CD8-positive, alpha-beta memory T cell (primary cell): ENCODE data around the gene HSPH1. TPM values are rescaled to one million over a fixed set of nuclear protein-coding genes. Genes with fewer than 3 reads are reported as not detected.

Experiments used
- CTCF ChIA-PET: fragments of 350-600 bp; sonication (Branson Sonifier 250); formaldehyde crosslinking; loops from one replicate; lab custom pipeline; 2021; ENCODE audit warnings: antibody characterized with exemption; lab: Charles Lee
- POLR2A ChIA-PET: fragments of 350-600 bp; sonication (Branson Sonifier 250); formaldehyde crosslinking; loops from one replicate; lab custom pipeline; 2021; ENCODE audit warnings: antibody characterized with exemption; lab: Charles Lee
- DNase-seq, 5 donors: peaks; one replicate each; pipeline versions ENCODE4 v3.0.0 to v3.0.0-alpha.2; 2020 to 2022; ENCODE audit warnings: mixed read lengths in 1 of 5
- H3K27ac ChIP-seq: one replicate; pipeline ENCODE4 v1.7.0; 2013; ENCODE audit warnings: low read depth, mild to moderate bottlenecking, low read length, moderate library complexity
- H3K27me3 ChIP-seq: 2 replicates; pipeline ENCODE4 v1.7.0; 2013; ENCODE audit warnings: low read length, mild to moderate bottlenecking; ENCODE audit not compliant: insufficient read depth, poor library complexity, severe bottlenecking
- H3K36me3 ChIP-seq: 2 replicates; pipeline ENCODE4 v1.7.0; 2013; ENCODE audit warnings: mild to moderate bottlenecking, low read length, moderate library complexity; ENCODE audit not compliant: insufficient read depth
- H3K4me1 ChIP-seq: 2 replicates; pipeline ENCODE4 v1.7.0; 2013; ENCODE audit warnings: mild to moderate bottlenecking, low read length, moderate library complexity; ENCODE audit not compliant: insufficient read depth
- H3K4me3 ChIP-seq: 2 replicates; pipeline ENCODE4 v1.7.0; 2013; ENCODE audit warnings: mild to moderate bottlenecking, low read length
- H3K9me3 ChIP-seq: 2 replicates; pipeline ENCODE4 v1.7.0; 2013; ENCODE audit warnings: mild to moderate bottlenecking, low read length
- H3K27ac Mint-ChIP-seq, 8 donors: one replicate each; pipeline ENCODE4 v1.8.0; 2020 to 2021; ENCODE audit warnings: mixed read lengths in 8 of 8, mild to moderate bottlenecking in 6 of 8, inconsistent platforms in 3 of 8, moderate library complexity in 3 of 8
- H3K27me3 Mint-ChIP-seq, 2 donors: one replicate each; pipeline ENCODE4 v1.8.0; 2020 to 2021; ENCODE audit warnings: mixed read lengths in 2 of 2, mild to moderate bottlenecking in 1 of 2, moderate library complexity in 1 of 2
- H3K36me3 Mint-ChIP-seq, 3 donors: one replicate each; pipeline ENCODE4 v1.8.0; 2020 to 2021; ENCODE audit warnings: mixed read lengths in 3 of 3, inconsistent platforms in 1 of 3, mild to moderate bottlenecking in 1 of 3
- H3K4me1 Mint-ChIP-seq, 3 donors: one replicate each; pipeline ENCODE4 v1.8.0; 2020 to 2021; ENCODE audit warnings: mixed read lengths in 3 of 3, inconsistent platforms in 1 of 3, mild to moderate bottlenecking in 1 of 3
- H3K4me3 Mint-ChIP-seq, 7 donors: one replicate each; pipeline ENCODE4 v1.8.0; 2020 to 2021; ENCODE audit warnings: mixed read lengths in 7 of 7, mild to moderate bottlenecking in 6 of 7, moderate library complexity in 4 of 7, inconsistent platforms in 2 of 7
- H3K9me3 Mint-ChIP-seq, 5 donors: one replicate each; pipeline ENCODE4 v1.8.0; 2020 to 2022; ENCODE audit warnings: mixed read lengths in 5 of 5, mild to moderate bottlenecking in 3 of 5, moderate library complexity in 2 of 5, inconsistent platforms in 1 of 5
- polyA plus RNA-seq: library from polyadenylated mRNA; unstranded; fragments of 300-500 nt; fragmentation: Illumina TruSeq; gene quantifications from one replicate; pipeline ENCODE4 v1.2.3, GENCODE V29; 2021
- total RNA-seq, 2 experiments: library from RNA; stranded (reverse); gene quantifications; one replicate each; pipeline ENCODE4 v1.2.3, GENCODE V29; 2021

The HSPH1 gene
- total and polyA plus RNA-seq, 3 experiments from 2014 or later, result 50.5 to 329 (median 316) TPM

GRCh38 chr13:31175847-31176532 is 14.3 kb upstream of the HSPH1 start:
- H3K4me3 ChIP-seq, result no peak overlapping the region
- Mint-ChIP-seq H3K4me1 (peaks cover 0 to 5% (median 4%) of the 10 kb centered on the region in 3 donors), H3K27ac (peak overlapping the region in 1 of 8 donors; percentile 17), H3K9me3 (peaks cover 0 to 3% (median 0%) of the 10 kb centered on the region in 5 donors), H3K4me3 (no peak overlapping the region), H3K27me3 (peaks cover 3 to 28% of the 10 kb centered on the region in 2 donors), H3K36me3 (peaks cover 0 to 6% (median 4%) of the 10 kb centered on the region in 3 donors)
- POLR2A ChIA-PET, result no interaction called here
- CTCF ChIA-PET, result interaction anchor here (1.6 kb wide), 1 partner anchor 14 kb away, joined by 4 read pairs; no protein-coding TSS in a partner anchor
- peaks cover 4% of the 10 kb centered on the region for H3K27me3 ChIP-seq
- no peaks in the 10 kb centered on the region for H3K4me1 ChIP-seq
- DNase-seq, result no peak
- H3K9me3 ChIP-seq, result no peaks in the 10 kb centered on the region
- H3K36me3 ChIP-seq, result no peaks in the 10 kb centered on the region
- no peak overlapping the region for H3K27ac ChIP-seq

GRCh38 chr13:31174018-31174417 is 12.3 kb upstream of the HSPH1 start:
- Mint-ChIP-seq H3K4me3 (no peak overlapping the region), H3K9me3 (peaks cover 0 to 3% (median 0%) of the 10 kb centered on the region in 5 donors), H3K36me3 (peaks cover 0 to 6% (median 4%) of the 10 kb centered on the region in 3 donors), H3K27me3 (peaks cover 5 to 28% of the 10 kb centered on the region in 2 donors), H3K4me1 (peaks cover 0 to 5% (median 4%) of the 10 kb centered on the region in 3 donors), H3K27ac (no peak overlapping the region)
- Histone ChIP-seq H3K4me1 (no peaks in the 10 kb centered on the region), H3K36me3 (no peaks in the 10 kb centered on the region), H3K27ac (no peak overlapping the region), H3K4me3 (no peak overlapping the region), H3K27me3 (peaks cover 4% of the 10 kb centered on the region), H3K9me3 (no peaks in the 10 kb centered on the region)
- ChIA-PET CTCF (no interaction called here), POLR2A (interaction anchor here (0.7 kb wide), 1 partner anchor 28 kb away, joined by 6 read pairs; no protein-coding TSS in a partner anchor)
- DNase-seq, result no peak

- Histone ChIP-seq H3K27ac (no peak overlapping the region), H3K4me1 (no peaks in the 10 kb centered on the region), H3K27me3 (peaks cover 4% of the 10 kb centered on the region), H3K4me3 (no peak overlapping the region), H3K9me3 (no peaks in the 10 kb centered on the region), H3K36me3 (no peaks in the 10 kb centered on the region)
- H3K4me1 Mint-ChIP-seq, result no peaks in the 10 kb centered on the region
- H3K4me3 Mint-ChIP-seq, result no peak overlapping the region
- no peak for DNase-seq
- peaks cover 0 to 6% (median 2%) of the 10 kb centered on the region in 3 donors for H3K36me3 Mint-ChIP-seq
- POLR2A ChIA-PET, result no interaction called here
- CTCF ChIA-PET, result interaction anchor here (1.3 kb wide), 1 partner anchor 27 kb away, joined by 4 read pairs; the partner anchor contains the start of gene B3GLCT
- H3K9me3 Mint-ChIP-seq, result peaks cover 0 to 3% (median 0%) of the 10 kb centered on the region in 5 donors
- peaks cover 5 to 28% of the 10 kb centered on the region in 2 donors for H3K27me3 Mint-ChIP-seq
- H3K27ac Mint-ChIP-seq, result no peak overlapping the region
Observed at GRCh38 chr13:31172535-31172934, 10.8 kb upstream of the HSPH1 start.

GRCh38 chr13:31172001-31172400 is 10.3 kb upstream of the HSPH1 start:
- CTCF ChIA-PET, result no interaction called here
- Histone ChIP-seq H3K27ac (no peak overlapping the region), H3K27me3 (peaks cover 4% of the 10 kb centered on the region), H3K4me3 (no peak overlapping the region), H3K36me3 (no peaks in the 10 kb centered on the region), H3K9me3 (no peaks in the 10 kb centered on the region), H3K4me1 (no peaks in the 10 kb centered on the region)
- Mint-ChIP-seq H3K36me3 (peaks cover 0 to 6% (median 0%) of the 10 kb centered on the region in 3 donors), H3K4me3 (no peak overlapping the region), H3K27ac (no peak overlapping the region), H3K9me3 (no peaks in the 10 kb centered on the region), H3K27me3 (peaks cover 5 to 28% of the 10 kb centered on the region in 2 donors), H3K4me1 (no peaks in the 10 kb centered on the region)
- no peak for DNase-seq
- POLR2A ChIA-PET, result no interaction called here

GRCh38 chr13:31168736-31169135 is 7.0 kb upstream of the HSPH1 start:
- Mint-ChIP-seq H3K27ac (peak overlapping the region in 1 of 8 donors; percentile 43), H3K27me3 (peaks cover 5 to 22% of the 10 kb centered on the region in 2 donors), H3K9me3 (no peaks in the 10 kb centered on the region), H3K4me1 (peaks cover 0 to 2% (median 0%) of the 10 kb centered on the region in 3 donors), H3K36me3 (peaks cover 0 to 6% (median 0%) of the 10 kb centered on the region in 3 donors), H3K4me3 (no peak overlapping the region)
- CTCF ChIA-PET, result interaction anchor here (1.3 kb wide), 1 partner anchor 31 kb away, joined by 3 read pairs; the partner anchor contains the start of gene B3GLCT
- Histone ChIP-seq H3K27ac (no peak overlapping the region), H3K27me3 (peaks cover 4% of the 10 kb centered on the region), H3K4me3 (no peak overlapping the region), H3K9me3 (no peaks in the 10 kb centered on the region), H3K36me3 (no peaks in the 10 kb centered on the region), H3K4me1 (no peaks in the 10 kb centered on the region)
- no peak for DNase-seq
- POLR2A ChIA-PET, result no interaction called here

GRCh38 chr13:31168166-31168565 is 6.5 kb upstream of the HSPH1 start:
- no peak for DNase-seq
- Mint-ChIP-seq H3K4me3 (no peak overlapping the region), H3K27me3 (peaks cover 3 to 16% of the 10 kb centered on the region in 2 donors), H3K4me1 (peaks cover 3 to 7% (median 4%) of the 10 kb centered on the region in 3 donors), H3K9me3 (no peaks in the 10 kb centered on the region), H3K36me3 (peaks cover 0 to 4% (median 0%) of the 10 kb centered on the region in 3 donors), H3K27ac (no peak overlapping the region)
- ChIA-PET POLR2A (no interaction called here), CTCF (interaction anchor here (1.3 kb wide), 1 partner anchor 31 kb away, joined by 3 read pairs; the partner anchor contains the start of gene B3GLCT)
- Histone ChIP-seq H3K36me3 (no peaks in the 10 kb centered on the region), H3K27ac (no peak overlapping the region), H3K9me3 (no peaks in the 10 kb centered on the region), H3K27me3 (peaks cover under 1% of the 10 kb centered on the region), H3K4me3 (no peak overlapping the region), H3K4me1 (peaks cover 1% of the 10 kb centered on the region)

- Histone ChIP-seq H3K9me3 (no peaks in the 10 kb centered on the region), H3K27ac (no peak overlapping the region), H3K27me3 (no peaks in the 10 kb centered on the region), H3K36me3 (no peaks in the 10 kb centered on the region), H3K4me3 (no peak overlapping the region), H3K4me1 (peaks cover 6% of the 10 kb centered on the region)
- H3K36me3 Mint-ChIP-seq, result peaks cover 0 to 3% (median 0%) of the 10 kb centered on the region in 3 donors
- H3K27me3 Mint-ChIP-seq, result peaks cover 2 to 10% of the 10 kb centered on the region in 2 donors
- CTCF ChIA-PET, result no interaction called here
- H3K27ac Mint-ChIP-seq, result no peak overlapping the region
- POLR2A ChIA-PET, result no interaction called here
- H3K4me3 Mint-ChIP-seq, result no peak overlapping the region
- no peaks in the 10 kb centered on the region for H3K9me3 Mint-ChIP-seq
- no peak for DNase-seq
- peaks cover 9 to 13% (median 11%) of the 10 kb centered on the region in 3 donors for H3K4me1 Mint-ChIP-seq
Observed at GRCh38 chr13:31167490-31167889, 5.8 kb upstream of the HSPH1 start.

- ChIA-PET CTCF (no interaction called here), POLR2A (no interaction called here)
- Histone ChIP-seq H3K36me3 (no peaks in the 10 kb centered on the region), H3K27me3 (no peaks in the 10 kb centered on the region), H3K4me1 (peaks cover 6% of the 10 kb centered on the region), H3K27ac (no peak overlapping the region), H3K4me3 (no peak overlapping the region), H3K9me3 (no peaks in the 10 kb centered on the region)
- H3K4me3 Mint-ChIP-seq, result no peak overlapping the region
- peaks cover 0 to 12% (median 0%) of the 10 kb centered on the region in 3 donors for H3K36me3 Mint-ChIP-seq
- H3K4me1 Mint-ChIP-seq, result peaks cover 13% of the 10 kb centered on the region in 3 donors
- DNase-seq, result no peak
- no peaks in the 10 kb centered on the region for H3K9me3 Mint-ChIP-seq
- H3K27ac Mint-ChIP-seq, result no peak overlapping the region
- peaks cover 3 to 5% of the 10 kb centered on the region in 2 donors for H3K27me3 Mint-ChIP-seq
Observed at GRCh38 chr13:31166591-31166990, 4.9 kb upstream of the HSPH1 start.
